Ascending aorta (tissue), 2 donors: ENCODE results near the gene RPL7L1. TPM values are rescaled to one million over a fixed set of nuclear protein-coding genes. Genes with fewer than 3 reads are reported as not detected.
"Not testable (repeated sequence)": the region's sequence is repeated elsewhere in the genome, so short reads cannot be mapped to it uniquely, and the experiment has no call there.

Experiments
- DNase-seq, 2 donors: peaks; one replicate each; pipeline ENCODE4 v3.0.0-alpha.2; 2019; ENCODE audit warnings: low spot score in 2 of 2
- H3K27ac ChIP-seq, 2 donors: fragments of 200-600 bp; sonication (generic); one replicate each; pipeline ENCODE4 v1.5.1; 2016 to 2017; ENCODE audit warnings: mild to moderate bottlenecking in 1 of 2
- H3K27me3 ChIP-seq: fragments of 200-600 bp; sonication (generic); one replicate; pipeline ENCODE4 v1.5.1; 2017
- H3K36me3 ChIP-seq, 2 donors: fragments of 200-600 bp; sonication (generic); one replicate each; pipeline ENCODE4 v1.5.1; 2016
- H3K4me1 ChIP-seq, 2 donors: fragments of 200-600 bp; sonication (generic); one replicate each; pipeline ENCODE4 v1.5.1; 2016 to 2017; ENCODE audit warnings: mild to moderate bottlenecking in 1 of 2
- H3K4me3 ChIP-seq, 2 donors: fragments of 200-600 bp; sonication (generic); one replicate each; pipeline ENCODE4 v1.5.1; 2016 to 2017; ENCODE audit warnings: mild to moderate bottlenecking in 1 of 2
- H3K9me3 ChIP-seq, 2 donors: fragments of 200-600 bp; sonication (generic); one replicate each; pipeline ENCODE4 v1.5.1; 2016
- CTCF ChIP-seq, 3 experiments: fragments of 200-600 bp in 2 of 3; fragments of 450-650 bp in 1 of 3; sonication (generic) in 2 of 3; IDR thresholded peaks; one replicate each; pipeline ENCODE4 v1.5.1; 2016 to 2019; ENCODE audit warnings: antibody characterized with exemption in 3 of 3, mild to moderate bottlenecking in 1 of 3, moderate library complexity in 1 of 3
- intact Hi-C: fragments of 100-400 bp; cut with DNase I; formaldehyde crosslinking; loops from one replicate; pipeline ENCODE4 v1.15.1; 2023
- total RNA-seq: library from RNA; depleted of rRNA; stranded (reverse); fragments of >200 nt; gene quantifications from one replicate; pipeline ENCODE4 v1.1.0, GENCODE V29; 2016

The RPL7L1 gene
- total RNA-seq, 1 donor from 2014 or later, result 34.8 TPM

- peaks cover 57 to 58% of the 10 kb centered on the region in 2 donors for H3K36me3 ChIP-seq
Measured at GRCh38 chr6:42885702-42886101, 6.3 kb downstream of the RPL7L1 start.

GRCh38 chr6:42888201-42888600, 8.8 kb downstream of the RPL7L1 start:
- H3K27ac ChIP-seq, H3K4me1 ChIP-seq, H3K27me3 ChIP-seq, H3K9me3 ChIP-seq, H3K4me3 ChIP-seq, intact Hi-C loops, DNase-seq: not testable (repeated sequence)
- peaks cover 43% of the 10 kb centered on the region in 2 donors for H3K36me3 ChIP-seq

More at GRCh38 chr6:42885702-42886101, 6.3 kb downstream of the RPL7L1 start:
- Histone ChIP-seq H3K27ac (no peak overlapping the region), H3K27me3 (no peaks in the 10 kb centered on the region), H3K4me3 (no peak overlapping the region), H3K9me3 (no peaks in the 10 kb centered on the region), H3K4me1 (peaks cover 0 to 10% of the 10 kb centered on the region in 2 donors)
- TF ChIP-seq CTCF (IDR thresholded peaks at IDR 0.05), result no peak
- no peak for DNase-seq
- intact Hi-C loops, result no loop called here

GRCh38 chr6:42889815-42890214, 10.4 kb downstream of the RPL7L1 start:
- DNase-seq, result no peak
- no peaks in the 10 kb centered on the region for H3K9me3 ChIP-seq
- peak overlapping the region; percentile 86 to 94 for H3K4me3 ChIP-seq
- peaks cover 0 to 5% of the 10 kb centered on the region in 2 donors for H3K4me1 ChIP-seq
- peak overlapping the region; percentile 84 to 91 for H3K27ac ChIP-seq
- H3K27me3 ChIP-seq, result no peaks in the 10 kb centered on the region
- H3K36me3 ChIP-seq, result peaks cover 27% of the 10 kb centered on the region in 2 donors
- TF ChIP-seq CTCF (IDR thresholded peaks at IDR 0.05), result no peak
- intact Hi-C loops, result no loop called here

GRCh38 chr6:42890311-42891198, 11.1 kb downstream of the RPL7L1 start:
- peak; percentile 70 to 95 for DNase-seq
- Histone ChIP-seq H3K27me3 (no peaks in the 10 kb centered on the region), H3K4me3 (peak overlapping the region; percentile 86 to 94), H3K27ac (peak overlapping the region; percentile 84 to 91), H3K36me3 (peaks cover 20% of the 10 kb centered on the region in 2 donors), H3K9me3 (no peaks in the 10 kb centered on the region), H3K4me1 (peaks cover 0 to 5% of the 10 kb centered on the region in 2 donors)
- TF ChIP-seq CTCF (IDR thresholded peaks at IDR 0.05), result no peak
- intact Hi-C loops, result no loop called here

- H3K27me3 ChIP-seq, result no peaks in the 10 kb centered on the region
- H3K9me3 ChIP-seq, result no peaks in the 10 kb centered on the region
- H3K36me3 ChIP-seq, result peaks cover 13% of the 10 kb centered on the region in 2 donors
- no peak for DNase-seq
- intact Hi-C loops, result no loop called here
- TF ChIP-seq CTCF (IDR thresholded peaks at IDR 0.05), result no peak
- peak overlapping the region; percentile 86 to 94 for H3K4me3 ChIP-seq
- peak overlapping the region; percentile 84 to 91 for H3K27ac ChIP-seq
- peaks cover 0 to 5% of the 10 kb centered on the region in 2 donors for H3K4me1 ChIP-seq
Measured at GRCh38 chr6:42891199-42891722, 11.8 kb downstream of the RPL7L1 start.

- H3K36me3 ChIP-seq, H3K4me3 ChIP-seq, H3K9me3 ChIP-seq, H3K4me1 ChIP-seq, intact Hi-C loops, H3K27ac ChIP-seq, H3K27me3 ChIP-seq, DNase-seq: not testable (repeated sequence)
Measured at GRCh38 chr6:42894041-42894828, 14.8 kb downstream of the RPL7L1 start.
